HL-60/S4 treated with retinoic acid at 250 ng/mL for 4 days and 3 days (cell line): ENCODE measurements around the gene NADK2.

Source experiments
- in situ Hi-C: fragments of 300-500 bp; cut with MboI; formaldehyde crosslinking; loops from 2 replicates; pipeline ENCODE4 v1.7.0; 2022; ENCODE audit warnings: low sequenced_read_pairs

NADK2 gene

GRCh38 chr5:36251218-36251617 lies 9.5 kb upstream of the NADK2 start:
- in situ Hi-C loops: no loop called here

- in situ Hi-C loops: no loop called here
These were observed 8.7 kb upstream of the NADK2 start for GRCh38 chr5:36250427-36250826.

GRCh38 chr5:36246036-36246800 lies 4.5 kb upstream of the NADK2 start:
- in situ Hi-C loops: no loop called here

- in situ Hi-C loops: no loop called here
These were observed 2.4 kb upstream of the NADK2 start for GRCh38 chr5:36244076-36244475.

- in situ Hi-C loops: no loop called here
These were observed 1.9 kb upstream of the NADK2 start for GRCh38 chr5:36243653-36244052.

- in situ Hi-C loops: no loop called here
These were observed 1.1 kb upstream of the NADK2 start for GRCh38 chr5:36242534-36243485.

- in situ Hi-C loops: no loop called here
These were observed 720 bp downstream of the NADK2 start for GRCh38 chr5:36240779-36241630.

- in situ Hi-C loops: no loop called here
These were observed 2.1 kb downstream of the NADK2 start for GRCh38 chr5:36239370-36240293.

GRCh38 chr5:36238502-36239295 lies 3.0 kb downstream of the NADK2 start:
- in situ Hi-C loops: no loop called here

GRCh38 chr5:36237751-36238150 lies 4.0 kb downstream of the NADK2 start:
- in situ Hi-C loops: no loop called here

- in situ Hi-C loops: no loop called here
These were observed 4.9 kb downstream of the NADK2 start for GRCh38 chr5:36236801-36237200.

GRCh38 chr5:36232533-36232932 lies 9.2 kb downstream of the NADK2 start:
- in situ Hi-C loops: no loop called here

GRCh38 chr5:36230151-36230790 lies 11.5 kb downstream of the NADK2 start:
- in situ Hi-C loops: no loop called here

- in situ Hi-C loops: no loop called here
These were observed 13.2 kb downstream of the NADK2 start for GRCh38 chr5:36228505-36228904.

GRCh38 chr5:36227046-36227445 lies 14.7 kb downstream of the NADK2 start:
- in situ Hi-C loops: no loop called here

- in situ Hi-C loops: no loop called here
These were observed 19.1 kb downstream of the NADK2 start for GRCh38 chr5:36222620-36223019.

GRCh38 chr5:36217988-36218387 lies 23.7 kb downstream of the NADK2 start:
- in situ Hi-C loops: no loop called here

- in situ Hi-C loops: no loop called here
These were observed 24.2 kb downstream of the NADK2 start for GRCh38 chr5:36217567-36217966.

GRCh38 chr5:36215910-36216309 lies 25.8 kb downstream of the NADK2 start:
- in situ Hi-C loops: no loop called here
